ENCODE results near the gene PATJ. TPM values are rescaled to one million over a fixed set of nuclear protein-coding genes. Genes with fewer than 3 reads are reported as not detected.
A peak's percentile ranks its signal among the peaks of the same experiment; 100 is the strongest.

Gene PATJ
- total and polyA plus RNA-seq, 2 of the 13 experiments (the other 11 are each of a cell fraction or from before 2014, with no cell fraction given) = 6.2 to 16.8 TPM

GRCh38 chr1:61724813-61725694 lies 17.2 kb upstream of the PATJ start, which contains the start of gene TM2D1 (continued):
- TF ChIP-seq, protein P1, sequence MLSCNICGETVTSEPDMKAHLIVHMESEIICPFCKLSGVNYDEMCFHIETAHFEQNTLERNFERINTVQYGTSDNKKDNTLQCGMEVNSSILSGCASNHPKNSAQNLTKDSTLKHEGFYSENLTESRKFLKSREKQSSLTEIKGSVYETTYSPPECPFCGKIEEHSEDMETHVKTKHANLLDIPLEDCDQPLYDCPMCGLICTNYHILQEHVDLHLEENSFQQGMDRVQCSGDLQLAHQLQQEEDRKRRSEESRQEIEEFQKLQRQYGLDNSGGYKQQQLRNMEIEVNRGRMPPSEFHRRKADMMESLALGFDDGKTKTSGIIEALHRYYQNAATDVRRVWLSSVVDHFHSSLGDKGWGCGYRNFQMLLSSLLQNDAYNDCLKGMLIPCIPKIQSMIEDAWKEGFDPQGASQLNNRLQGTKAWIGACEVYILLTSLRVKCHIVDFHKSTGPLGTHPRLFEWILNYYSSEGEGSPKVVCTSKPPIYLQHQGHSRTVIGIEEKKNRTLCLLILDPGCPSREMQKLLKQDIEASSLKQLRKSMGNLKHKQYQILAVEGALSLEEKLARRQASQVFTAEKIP (CRISPR knock-in tag; IDR thresholded peaks at IDR 0.05; ENCODE audit: borderline replicate concordance) = no peak
- TF ChIP-seq RFX5 (IDR thresholded peaks at IDR 0.05; ENCODE audit: low read depth, low read length) (no peak), SIN3A (IDR thresholded peaks at IDR 0.05; ENCODE audit: borderline replicate concordance, low read depth, low read length) (0 out of 2 replicates have a peak, but pooled peaks have one; percentile 64), ZNF17 (CRISPR knock-in tag; IDR thresholded peaks at IDR 0.05) (no peak), ZNF460 (CRISPR knock-in tag; IDR thresholded peaks at IDR 0.05; ENCODE audit: borderline replicate concordance) (no peak), PAF1 (CRISPR knock-in tag; IDR thresholded peaks at IDR 0.05) (no peak), ZNF547 (CRISPR knock-in tag; IDR thresholded peaks at IDR 0.05) (peak; percentile 87; the same call in 1 of the 2 replicates), ZSCAN30 (CRISPR knock-in tag; IDR thresholded peaks at IDR 0.05) (no peak), ZIK1 (CRISPR knock-in tag; IDR thresholded peaks at IDR 0.05; ENCODE audit: borderline replicate concordance, low read depth) (0 out of 2 replicates have a peak, but pooled peaks have one; percentile 45), KDM6A (CRISPR knock-in tag; IDR thresholded peaks at IDR 0.05; ENCODE audit: low read depth) (no peak), ZNF678 (CRISPR knock-in tag; IDR thresholded peaks at IDR 0.05) (0 out of 2 replicates have a peak, but pooled peaks have one; percentile 61), ZNF841 (CRISPR knock-in tag; IDR thresholded peaks at IDR 0.05; ENCODE audit: borderline replicate concordance) (no peak), ZNF563 (CRISPR knock-in tag; IDR thresholded peaks at IDR 0.05) (peak; percentile 32; the same call in 1 of the 2 replicates), POLR2AphosphoS2 (IDR thresholded peaks at IDR 0.05; ENCODE audit: low read depth, low read length) (no peak), MATR3 (CRISPR knock-in tag; IDR thresholded peaks at IDR 0.05) (no peak), ZNF720 (CRISPR knock-in tag; IDR thresholded peaks at IDR 0.05) (no peak), PRPF4 (IDR thresholded peaks at IDR 0.05; ENCODE audit: low read depth, low read length, poor library complexity, severe bottlenecking) (no peak), CENPT (CRISPR knock-in tag; IDR thresholded peaks at IDR 0.05; ENCODE audit: low read depth) (peak; percentile 60; the same call in 1 of the 2 replicates), SOX13 (IDR thresholded peaks at IDR 0.05) (no peak), SOX13 (CRISPR knock-in tag; conservative IDR thresholded peaks at IDR 0.05 in 1 of 2, IDR thresholded peaks at IDR 0.05 in 1 of 2) (peak in 1 of 2 experiments; percentile 45; a peak in 1 of 4 replicates), TIGD3 (CRISPR knock-in tag; IDR thresholded peaks at IDR 0.05; ENCODE audit: borderline replicate concordance) (no peak; the same call in 1 of the 2 replicates), ZNF567 (CRISPR knock-in tag; IDR thresholded peaks at IDR 0.05; ENCODE audit: borderline replicate concordance) (no peak), ZNF652 (CRISPR knock-in tag; IDR thresholded peaks at IDR 0.05; ENCODE audit: borderline replicate concordance, low read depth) (no peak)
- TF ChIP-seq, protein P2, sequence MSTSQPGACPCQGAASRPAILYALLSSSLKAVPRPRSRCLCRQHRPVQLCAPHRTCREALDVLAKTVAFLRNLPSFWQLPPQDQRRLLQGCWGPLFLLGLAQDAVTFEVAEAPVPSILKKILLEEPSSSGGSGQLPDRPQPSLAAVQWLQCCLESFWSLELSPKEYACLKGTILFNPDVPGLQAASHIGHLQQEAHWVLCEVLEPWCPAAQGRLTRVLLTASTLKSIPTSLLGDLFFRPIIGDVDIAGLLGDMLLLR (CRISPR knock-in tag; IDR thresholded peaks at IDR 0.05) = peak; percentile 83
- TF ChIP-seq, protein P3, sequence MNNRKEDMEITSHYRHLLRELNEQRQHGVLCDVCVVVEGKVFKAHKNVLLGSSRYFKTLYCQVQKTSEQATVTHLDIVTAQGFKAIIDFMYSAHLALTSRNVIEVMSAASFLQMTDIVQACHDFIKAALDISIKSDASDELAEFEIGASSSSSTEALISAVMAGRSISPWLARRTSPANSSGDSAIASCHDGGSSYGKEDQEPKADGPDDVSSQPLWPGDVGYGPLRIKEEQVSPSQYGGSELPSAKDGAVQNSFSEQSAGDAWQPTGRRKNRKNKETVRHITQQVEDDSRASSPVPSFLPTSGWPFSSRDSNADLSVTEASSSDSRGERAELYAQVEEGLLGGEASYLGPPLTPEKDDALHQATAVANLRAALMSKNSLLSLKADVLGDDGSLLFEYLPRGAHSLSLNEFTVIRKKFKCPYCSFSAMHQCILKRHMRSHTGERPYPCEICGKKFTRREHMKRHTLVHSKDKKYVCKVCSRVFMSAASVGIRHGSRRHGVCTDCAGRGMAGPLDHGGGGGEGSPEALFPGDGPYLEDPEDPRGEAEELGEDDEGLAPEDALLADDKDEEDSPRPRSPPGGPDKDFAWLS (CRISPR knock-in tag; IDR thresholded peaks at IDR 0.05; ENCODE audit: borderline replicate concordance) = no peak
